Effector memory CD4-positive, alpha-beta T cell (primary cell): ENCODE results near the gene SBF2.

ENCODE experiments used
- DNase-seq, 3 donors: peaks; one replicate each; pipeline ENCODE4 v3.0.0-alpha.2; 2020
- H3K27ac ChIP-seq: 2 replicates; pipeline ENCODE4 v1.7.0; 2013; ENCODE audit warnings: mild to moderate bottlenecking, low read length, moderate library complexity; ENCODE audit not compliant: insufficient read depth, poor library complexity, severe bottlenecking
- H3K27me3 ChIP-seq: replicated peaks from 2 replicates; pipeline ENCODE4 v1.7.0; 2013; ENCODE audit warnings: mild to moderate bottlenecking, low read length; ENCODE audit not compliant: insufficient read depth, control insufficient read depth, poor library complexity, severe bottlenecking
- H3K36me3 ChIP-seq: 2 replicates; pipeline ENCODE4 v1.7.0; 2013; ENCODE audit warnings: mild to moderate bottlenecking, low read length, moderate library complexity; ENCODE audit not compliant: control insufficient read depth, insufficient read depth
- H3K4me1 ChIP-seq: 2 replicates; pipeline ENCODE4 v1.7.0; 2013; ENCODE audit warnings: low read length, mild to moderate bottlenecking; ENCODE audit not compliant: control insufficient read depth, insufficient read depth, poor library complexity, severe bottlenecking
- H3K4me3 ChIP-seq: 2 replicates; pipeline ENCODE4 v1.7.0; 2013; ENCODE audit warnings: low read length, low read depth, mild to moderate bottlenecking; ENCODE audit not compliant: insufficient read depth, poor library complexity, severe bottlenecking
- H3K9me3 ChIP-seq: 2 replicates; pipeline ENCODE4 v1.7.0; 2013; ENCODE audit warnings: mild to moderate bottlenecking, low read length, moderate library complexity; ENCODE audit not compliant: control insufficient read depth

The SBF2 gene

DNA sequence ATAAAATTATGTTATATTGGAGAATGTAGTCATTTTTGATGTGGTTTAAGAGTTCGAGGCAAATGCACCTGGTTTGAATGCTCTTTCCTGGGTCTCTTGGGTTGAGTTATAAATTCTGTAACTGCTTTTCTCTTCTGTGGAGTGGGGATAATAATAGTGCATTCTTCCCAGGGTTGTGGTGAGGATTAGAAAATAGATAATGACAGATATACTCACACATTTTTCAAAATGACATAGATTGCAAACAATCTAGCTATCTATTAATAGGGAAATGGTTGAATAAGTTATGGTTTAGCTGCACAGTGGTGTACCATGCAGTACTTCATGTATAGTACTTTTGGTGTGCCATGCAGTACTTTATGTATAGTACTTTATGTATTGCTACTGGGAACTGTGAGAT lies 562.8 kb downstream of the SBF2 start:
- peaks cover 6% of the 10 kb centered on the region for H3K9me3 ChIP-seq
- DNase-seq: no peak
- H3K4me3 ChIP-seq: no peak overlapping the region
- no peaks in the 10 kb centered on the region for H3K27me3 ChIP-seq
- H3K27ac ChIP-seq: no peak overlapping the region
- no peaks in the 10 kb centered on the region for H3K36me3 ChIP-seq
- H3K4me1 ChIP-seq: no peaks in the 10 kb centered on the region
